GM12875 (cell line): ENCODE results near the gene ZRANB3.
"Not testable (repeated sequence)": the region's sequence is repeated elsewhere in the genome, so short reads cannot be mapped to it uniquely, and the experiment has no call there.

Experiments used
- H3K4me3 ChIP-seq: one replicate; pipeline ENCODE4 v1.5.1; 2011; ENCODE audit warnings: low read depth, low read length, control low read depth
- TF ChIP-seq, protein P1 (sequence below): IDR thresholded peaks from 2 replicates; pipeline ENCODE4 v1.5.1; 2011; ENCODE audit warnings: low read depth, mild to moderate bottlenecking, control low read depth, inconsistent platforms, low read length, moderate library complexity, borderline replicate concordance; ENCODE audit not compliant: insufficient read depth

The ZRANB3 gene

DNA sequence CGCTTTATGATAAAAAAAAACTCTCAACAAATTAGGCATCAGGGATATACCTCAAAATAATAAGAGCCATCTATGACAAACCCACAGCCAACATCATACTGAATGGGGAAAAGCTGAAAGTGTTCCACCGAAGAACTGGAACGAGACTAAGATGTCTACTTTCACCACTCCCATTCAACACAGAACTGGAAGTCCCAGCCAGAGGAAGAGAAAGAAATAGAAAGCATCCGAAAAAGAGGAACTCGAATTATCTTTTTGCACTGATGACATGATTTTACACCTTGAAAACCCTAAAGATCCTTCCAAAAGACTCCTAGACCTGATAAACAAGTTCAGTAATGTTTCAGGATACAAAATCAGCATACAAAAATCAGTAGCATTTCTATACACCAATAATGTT, 121.6 kb downstream of the ZRANB3 start:
- no peak overlapping the region for H3K4me3 ChIP-seq
- TF ChIP-seq, protein P1, sequence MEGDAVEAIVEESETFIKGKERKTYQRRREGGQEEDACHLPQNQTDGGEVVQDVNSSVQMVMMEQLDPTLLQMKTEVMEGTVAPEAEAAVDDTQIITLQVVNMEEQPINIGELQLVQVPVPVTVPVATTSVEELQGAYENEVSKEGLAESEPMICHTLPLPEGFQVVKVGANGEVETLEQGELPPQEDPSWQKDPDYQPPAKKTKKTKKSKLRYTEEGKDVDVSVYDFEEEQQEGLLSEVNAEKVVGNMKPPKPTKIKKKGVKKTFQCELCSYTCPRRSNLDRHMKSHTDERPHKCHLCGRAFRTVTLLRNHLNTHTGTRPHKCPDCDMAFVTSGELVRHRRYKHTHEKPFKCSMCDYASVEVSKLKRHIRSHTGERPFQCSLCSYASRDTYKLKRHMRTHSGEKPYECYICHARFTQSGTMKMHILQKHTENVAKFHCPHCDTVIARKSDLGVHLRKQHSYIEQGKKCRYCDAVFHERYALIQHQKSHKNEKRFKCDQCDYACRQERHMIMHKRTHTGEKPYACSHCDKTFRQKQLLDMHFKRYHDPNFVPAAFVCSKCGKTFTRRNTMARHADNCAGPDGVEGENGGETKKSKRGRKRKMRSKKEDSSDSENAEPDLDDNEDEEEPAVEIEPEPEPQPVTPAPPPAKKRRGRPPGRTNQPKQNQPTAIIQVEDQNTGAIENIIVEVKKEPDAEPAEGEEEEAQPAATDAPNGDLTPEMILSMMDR: no peak

DNA sequence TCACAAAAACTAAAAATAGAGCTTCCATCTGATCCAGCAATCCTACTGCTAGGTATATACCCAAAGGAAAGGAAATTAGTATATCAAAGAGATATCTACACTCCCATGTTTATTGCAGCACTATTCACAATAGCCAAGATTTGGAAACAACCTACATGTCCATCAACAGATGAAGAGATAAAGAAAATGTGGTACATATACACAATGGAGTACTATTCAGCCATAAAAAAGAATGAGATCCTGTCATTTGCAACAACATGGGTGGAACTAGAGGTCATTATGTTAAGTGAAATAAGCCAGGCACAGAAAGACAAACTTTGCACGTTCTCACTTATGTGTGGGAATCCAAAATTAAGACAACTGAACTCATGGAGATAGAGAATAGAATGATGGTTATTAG, 134.8 kb downstream of the ZRANB3 start:
- not testable (repeated sequence) for H3K4me3 ChIP-seq

DNA sequence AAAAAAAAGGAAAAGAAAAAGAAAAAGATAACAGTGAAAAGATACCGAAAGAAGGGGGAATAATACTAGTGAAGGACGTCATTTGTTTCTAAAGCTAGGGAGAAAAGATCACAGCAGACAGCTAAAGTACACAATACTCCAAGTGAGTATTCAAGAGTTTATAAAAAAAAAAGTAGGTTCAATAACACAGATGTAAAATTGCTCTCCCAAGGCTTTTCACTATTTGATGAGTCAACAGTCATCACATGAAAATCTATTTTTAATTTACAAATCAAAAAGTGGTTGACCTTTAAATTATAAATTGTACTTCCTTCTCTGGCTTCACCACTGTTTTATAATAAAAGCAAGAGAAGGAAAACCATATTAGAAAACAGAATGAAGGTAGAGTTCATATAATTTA, 144.0 kb downstream of the ZRANB3 start:
- TF ChIP-seq, protein P1: no peak

DNA sequence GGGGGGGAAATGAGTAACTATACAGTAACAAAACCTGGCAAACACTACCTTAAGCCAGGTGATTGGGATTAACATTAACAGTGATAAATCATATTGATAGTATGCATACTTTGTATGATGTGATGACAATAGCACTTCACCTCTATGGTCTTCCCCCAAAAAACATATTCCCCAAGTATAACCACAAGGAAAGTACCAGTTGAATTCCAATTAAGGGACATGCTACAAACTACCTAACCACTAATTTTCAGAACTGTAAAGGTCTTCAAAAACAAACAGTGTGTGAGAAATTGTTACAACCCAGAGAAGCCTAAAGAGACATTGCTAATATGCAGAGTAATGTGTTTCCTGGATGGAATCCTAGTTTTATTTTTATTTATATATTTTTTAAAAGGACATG, 152.4 kb downstream of the ZRANB3 start:
- H3K4me3 ChIP-seq: no peak overlapping the region
- TF ChIP-seq, protein P1: no peak

More for the DNA sequence above, 144.0 kb downstream of the ZRANB3 start:
- H3K4me3 ChIP-seq: no peak overlapping the region

DNA sequence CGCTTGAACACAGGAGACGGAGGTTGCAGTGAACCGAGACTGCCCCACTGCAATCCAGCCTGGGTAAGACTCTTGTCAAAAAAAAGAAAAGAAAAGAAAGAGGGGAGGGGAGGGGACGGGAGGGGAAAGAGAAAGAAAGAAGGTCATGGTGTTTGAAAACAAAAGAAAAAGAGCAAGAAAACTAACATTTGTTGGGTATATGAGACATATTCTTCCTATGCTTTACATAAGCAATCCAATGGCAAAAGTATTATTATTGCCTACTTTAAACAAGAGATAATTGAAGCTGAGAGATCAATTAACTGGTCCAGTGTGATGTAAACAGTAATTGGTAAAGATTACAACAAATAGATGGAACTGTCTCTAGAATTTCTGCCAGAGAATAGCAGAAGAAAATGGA, 157.3 kb downstream of the ZRANB3 start:
- TF ChIP-seq, protein P1: no peak
- no peak overlapping the region for H3K4me3 ChIP-seq

DNA sequence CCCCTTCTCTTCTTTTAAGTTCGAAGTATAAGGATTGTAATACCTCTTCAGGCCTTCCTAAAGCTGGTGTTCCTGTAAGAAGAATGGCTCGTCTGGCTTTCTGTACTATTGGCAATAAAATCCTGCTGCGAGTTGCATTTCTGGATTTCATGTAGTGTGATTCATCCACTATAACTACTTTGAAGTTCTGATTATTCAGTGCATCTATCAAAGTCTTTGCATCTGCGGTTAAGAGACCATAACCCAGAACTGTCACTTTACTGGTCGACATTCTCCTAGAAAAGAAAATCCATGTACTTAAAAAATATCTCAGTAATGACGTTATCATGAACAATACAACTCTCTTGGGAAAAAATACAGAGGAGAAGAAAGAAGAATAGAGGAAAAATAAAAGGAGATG, 181.1 kb downstream of the ZRANB3 start:
- no peak overlapping the region for H3K4me3 ChIP-seq
- TF ChIP-seq, protein P1: no peak

DNA sequence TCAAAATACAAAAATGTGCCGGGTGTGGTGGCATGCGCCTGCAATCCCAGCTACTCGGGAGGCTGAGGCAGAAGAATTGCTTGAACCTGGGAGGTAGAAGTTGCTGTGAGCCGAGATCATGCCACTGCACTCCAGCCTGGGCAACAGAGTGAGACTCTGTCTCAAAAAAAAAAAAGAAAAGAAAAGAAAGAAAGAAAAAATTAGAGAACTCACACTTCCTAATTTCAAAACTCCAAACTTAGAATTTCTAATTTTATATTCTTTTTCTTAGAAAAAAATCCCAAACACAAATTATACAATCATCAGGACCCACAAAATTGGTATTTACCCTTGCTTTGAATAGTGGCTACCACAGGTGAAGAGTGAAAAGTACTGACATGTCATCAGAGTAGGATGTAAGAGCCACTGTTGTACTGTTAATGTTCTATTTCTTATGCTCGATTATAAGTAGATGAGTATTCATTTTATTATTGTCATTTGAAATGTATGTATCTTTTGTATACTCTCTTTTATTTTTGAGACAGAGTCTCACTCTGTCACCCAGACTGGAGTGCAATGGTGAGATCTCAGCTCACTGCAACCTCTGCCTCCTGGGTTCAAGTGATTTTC, 182.8 kb downstream of the ZRANB3 start:
- not testable (repeated sequence) for H3K4me3 ChIP-seq

DNA sequence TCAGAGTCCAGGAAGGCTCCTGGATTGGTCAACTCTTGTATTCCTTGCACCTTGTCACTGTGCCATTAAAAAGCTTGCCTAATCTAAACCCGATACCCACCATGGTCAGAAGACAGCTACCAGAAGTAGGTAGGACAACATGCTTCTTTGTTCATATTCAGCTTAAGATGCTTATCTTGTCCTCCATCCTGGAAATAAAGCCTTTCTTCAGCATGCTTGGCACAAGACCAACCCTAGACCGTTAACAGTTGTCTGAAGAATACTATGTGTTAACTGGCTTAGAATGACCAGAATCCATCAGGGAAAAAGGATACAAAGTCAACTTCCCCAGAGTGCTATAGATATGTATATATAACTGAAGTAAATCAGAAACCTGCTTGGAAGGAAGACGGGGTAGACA, 193.9 kb downstream of the ZRANB3 start:
- H3K4me3 ChIP-seq: no peak overlapping the region
- TF ChIP-seq, protein P1: no peak
